GM12878 (cell line): ENCODE results near the gene GAGE2A. TPM values are rescaled to one million over a fixed set of nuclear protein-coding genes. Genes with fewer than 3 reads are reported as not detected.

Source experiments
- ATAC-seq: fragments of 200-7000 bp; cut with Tn5 transposase; 3 replicates; pipeline ENCODE4 v1.9.1; 2020; ENCODE audit warnings: mild to moderate bottlenecking, moderate library complexity
- BruUV-seq: library from RNA; stranded (reverse); fragments of 400-500 nt; replicated peaks from 2 replicates; lab custom pipeline; 2021; lab: Mats Ljungman, UMichigan
- CTCF ChIA-PET: fragments of 300-600 bp; sonication (Branson Sonifier 250); formaldehyde crosslinking; extraction: SDS; loops from one replicate; lab custom pipeline; 2021; ENCODE audit warnings: inconsistent platforms; lab: Yijun Ruan, JAX
- POLR2A ChIA-PET: fragments of 350-600 bp; formaldehyde crosslinking; extraction: SDS; loops from one replicate; lab custom pipeline; 2021; ENCODE audit warnings: inconsistent platforms; lab: Charles Lee
- RAD21 ChIA-PET: fragments of 300-600 bp; sonication (Branson Sonifier 250); formaldehyde crosslinking; loops from one replicate; lab custom pipeline; 2023; ENCODE audit warnings: antibody characterized with exemption; ENCODE audit not compliant: unreplicated experiment; lab: Charles Lee
- SMC1A ChIA-PET: fragments of 300-600 bp; sonication (Branson Sonifier 250); formaldehyde crosslinking; loops from one replicate; lab custom pipeline; 2023; ENCODE audit not compliant: unreplicated experiment, uncharacterized antibody; lab: Charles Lee
- DNase-seq: peaks from one replicate; pipeline ENCODE4 v3.0.0-alpha.2; 2011; ENCODE audit warnings: low read depth, low spot score
- FAIRE-seq: peaks from 3 replicates; lab custom pipeline; 2011; peaks lifted over from hg19 to GRCh38; lab: Jason Lieb, UNC
- H2AFZ ChIP-seq: 2 replicates; pipeline ENCODE4 v1.6.0; 2011; ENCODE audit warnings: low read depth, low read length, control low read depth; ENCODE audit not compliant: control insufficient read depth
- H3K27ac ChIP-seq: 2 replicates; pipeline ENCODE4 v1.5.1; 2011; ENCODE audit warnings: control low read depth; ENCODE audit not compliant: control insufficient read depth, insufficient read depth
- H3K27me3 ChIP-seq, 2 experiments: replicated peaks in 1 of 2; 2 replicates each; pipeline versions ENCODE4 v1.6.0 to v1.6.1; 2011; ENCODE audit warnings: low read length in 1 of 2; ENCODE audit not compliant: control insufficient read depth in 2 of 2, insufficient read depth in 2 of 2
- H3K36me3 ChIP-seq, 2 experiments: 2 replicates each; pipeline ENCODE4 v1.5.1; 2011; ENCODE audit warnings: low read length in 1 of 2; ENCODE audit not compliant: control insufficient read depth in 2 of 2, insufficient read depth in 2 of 2
- H3K4me1 ChIP-seq: 2 replicates; pipeline ENCODE4 v1.6.1; 2011; ENCODE audit warnings: mild to moderate bottlenecking, low read length, moderate library complexity, mixed read lengths; ENCODE audit not compliant: control insufficient read depth, insufficient read depth
- H3K4me2 ChIP-seq: 2 replicates; pipeline ENCODE4 v1.6.0; 2011; ENCODE audit warnings: control low read depth; ENCODE audit not compliant: control insufficient read depth, insufficient read depth
- H3K4me3 ChIP-seq: fragments of 200-600 bp; sonication (generic); 2 replicates; pipeline ENCODE4 v1.5.1; 2016
- H3K79me2 ChIP-seq: 2 replicates; pipeline ENCODE4 v1.6.0; 2011; ENCODE audit warnings: low read length; ENCODE audit not compliant: control insufficient read depth, insufficient read depth
- H3K9ac ChIP-seq: 2 replicates; pipeline ENCODE4 v1.8.0; 2011; ENCODE audit warnings: low read length, control low read depth, mixed read lengths; ENCODE audit not compliant: control insufficient read depth, insufficient read depth
- H3K9me3 ChIP-seq: replicated peaks from 3 replicates; pipeline ENCODE4 v1.5.1; 2011; ENCODE audit warnings: mild to moderate bottlenecking, low read length; ENCODE audit not compliant: control insufficient read depth, insufficient read depth
- H4K20me1 ChIP-seq: 2 replicates; pipeline ENCODE4 v1.6.0; 2011; ENCODE audit not compliant: control insufficient read depth, insufficient read depth
- KDM1A ChIP-seq: fragments of 200-600 bp; sonication (generic); IDR thresholded peaks from 2 replicates; pipeline ENCODE4 v1.6.1; 2016; ENCODE audit warnings: borderline replicate concordance
- NFYA ChIP-seq: IDR thresholded peaks from 2 replicates; pipeline ENCODE4 v1.6.1; 2011; ENCODE audit warnings: low read depth, mild to moderate bottlenecking, low read length, improper control_type of control experiment, borderline replicate concordance
- PML ChIP-seq: IDR thresholded peaks from 2 replicates; pipeline ENCODE4 v1.6.1; 2012; ENCODE audit warnings: low read length, inconsistent platforms
- POLR2AphosphoS5 ChIP-seq: IDR thresholded peaks from 2 replicates; pipeline ENCODE4 v1.6.1; 2011; ENCODE audit warnings: mild to moderate bottlenecking, low read length, inconsistent platforms
- RAD21 ChIP-seq: IDR thresholded peaks from 2 replicates; pipeline ENCODE4 v1.6.1; 2011; ENCODE audit warnings: mild to moderate bottlenecking, low read depth, low read length, moderate library complexity; ENCODE audit not compliant: insufficient read depth
- RB1 ChIP-seq: fragments of 450-650 bp; formaldehyde crosslinking; IDR thresholded peaks from 2 replicates; pipeline ENCODE4 v1.6.1; 2017; ENCODE audit warnings: mild to moderate bottlenecking, borderline replicate concordance
- SIN3A ChIP-seq: IDR thresholded peaks from 2 replicates; pipeline ENCODE4 v1.6.1; 2012; ENCODE audit warnings: low read depth, low read length, improper control_type of control experiment
- SMAD1 ChIP-seq: fragments of 450-650 bp; IDR thresholded peaks from 2 replicates; pipeline ENCODE4 v1.6.1; 2018; ENCODE audit warnings: mild to moderate bottlenecking, low read depth; ENCODE audit not compliant: partially characterized antibody
- WRNIP1 ChIP-seq: IDR thresholded peaks from 2 replicates; pipeline ENCODE4 v1.6.1; 2011; ENCODE audit warnings: low read depth, low read length, improper control_type of control experiment, borderline replicate concordance
- ZNF274 ChIP-seq: IDR thresholded peaks from one replicate; pipeline ENCODE4 v1.8.0; 2011; ENCODE audit not compliant: insufficient read length, insufficient read depth
- WGBS: methylation state at CpG from one replicate; pipeline ENCODE4 v1.1.6; 2016; ENCODE audit warnings: low lambda C conversion rate; ENCODE audit not compliant: insufficient replicate concordance, insufficient coverage; ENCODE audit errors: missing lambda C conversion rate; 5-methylcytosine and 5-hydroxymethylcytosine counted together
- in situ Hi-C: fragments of 300-500 bp; cut with MboI; formaldehyde crosslinking; loops from 9 replicates; pipeline ENCODE4 v1.14.3; 2018; ENCODE audit warnings: mixed read lengths
- intact Hi-C: fragments of 100-400 bp; cut with micrococcal nuclease; formaldehyde crosslinking; loops from one replicate; pipeline ENCODE4 v1.14.2; 2022; ENCODE audit not compliant: unreplicated experiment
- polyA plus RNA-seq, 11 experiments: library from polyadenylated mRNA; depleted of rRNA in 4 of 11; unstranded in 6 of 11; stranded (reverse) in 5 of 11; fragments of >200 nt; fragmentation: Nextera tagmentation in 4 of 11; fragmentation: Illumina TruSeq in 1 of 11; extraction: Ambion mirVana in 4 of 11; extraction: Trizol in 1 of 11; gene quantifications; 1 replicate in 1 of 11; 2 replicates in 10 of 11; pipeline versions ENCODE4 v1.2.1 to v1.2.3, GENCODE V29; 2011 to 2016; ENCODE audit warnings: inconsistent platforms in 2 of 11, missing spikeins in 2 of 11, low read depth in 1 of 11
- total RNA-seq, 4 experiments: library from RNA; depleted of rRNA in 3 of 4; stranded (reverse); fragments of >200 nt in 3 of 4; fragmentation: Illumina TruSeq in 1 of 4; extraction: Trizol in 1 of 4; gene quantifications; 2 replicates each; pipeline versions ENCODE4 v1.2.1 to v1.2.3, GENCODE V29; 2013 to 2021
- TF ChIP-seq, protein P1 (sequence below): fragments of 450-650 bp; formaldehyde crosslinking; IDR thresholded peaks from 2 replicates; pipeline ENCODE4 v1.4.0; 2022; ENCODE audit warnings: mild to moderate bottlenecking, moderate library complexity
- TF ChIP-seq, protein P2 (sequence below): IDR thresholded peaks from 2 replicates; pipeline ENCODE4 v1.6.1; 2012; ENCODE audit warnings: low read depth, low read length, improper control_type of control experiment
- TF ChIP-seq, protein P3 (sequence below): fragments of 450-650 bp; IDR thresholded peaks from 2 replicates; pipeline ENCODE4 v1.6.1; 2017; ENCODE audit warnings: mild to moderate bottlenecking
- TF ChIP-seq, protein P4 (sequence below): fragments of 450-650 bp; IDR thresholded peaks from 2 replicates; pipeline ENCODE4 v1.6.1; 2016; ENCODE audit warnings: mild to moderate bottlenecking

GAGE2A gene
- total and polyA plus RNA-seq, 10 of the 15 experiments (the other 5 are each of a cell fraction or from before 2014, with no cell fraction given), result 0.56 TPM; not detected in 9

DNA sequence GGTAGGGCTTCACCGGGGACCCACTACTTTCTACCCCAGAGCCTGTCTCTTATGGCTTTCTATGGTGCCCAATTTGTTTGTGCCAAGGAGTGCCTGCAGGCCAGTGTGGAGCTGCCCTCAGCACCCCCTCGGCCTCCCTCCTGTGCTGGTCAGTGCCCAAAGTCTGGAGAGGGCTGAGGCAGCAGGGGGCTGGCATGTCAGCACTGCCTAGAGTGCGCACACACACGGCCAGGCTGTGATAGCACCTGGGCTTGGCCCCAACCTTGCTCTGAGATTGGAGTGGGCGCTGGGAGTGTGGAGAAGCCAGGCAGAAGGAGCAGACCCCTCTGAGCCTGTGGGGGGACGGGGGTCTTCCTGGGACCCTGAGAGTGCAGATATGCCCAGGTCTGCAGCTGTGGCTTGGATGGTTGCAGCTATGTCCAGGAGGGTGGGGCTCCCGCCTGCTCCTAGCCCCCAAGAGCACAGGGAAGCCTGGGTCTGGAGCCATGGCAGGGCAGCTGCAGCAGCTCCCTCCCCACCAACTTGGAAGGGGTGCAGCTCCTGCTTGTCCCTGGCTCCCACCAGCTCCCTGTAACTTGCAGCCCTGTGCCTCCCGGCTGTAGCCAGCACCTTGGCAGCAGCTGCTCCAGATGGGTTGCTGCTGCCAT is 55.8 kb downstream of the GAGE2A start:
- Histone ChIP-seq H3K79me2 (no peaks in the 10 kb centered on the region), H3K4me2 (no peak overlapping the region), H3K27me3 (no peaks in the 10 kb centered on the region), H2AFZ (no peak overlapping the region), H3K27ac (no peak overlapping the region), H3K9me3 (no peaks in the 10 kb centered on the region), H3K4me3 (no peak overlapping the region), H3K4me1 (no peaks in the 10 kb centered on the region), H4K20me1 (no peaks in the 10 kb centered on the region), H3K9ac (no peak overlapping the region), H3K36me3 (no peaks in the 10 kb centered on the region)
- in situ Hi-C loops, result no loop called here
- FAIRE-seq (no peak), DNase-seq (no peak), ATAC-seq (no peak)
- POLR2A ChIA-PET, result no interaction called here
- WGBS, result 10% methylated on average over 7 of the region's 8 CpGs
- RAD21 ChIA-PET, result no interaction called here
- intact Hi-C loops, result no loop called here
- SMC1A ChIA-PET, result no interaction called here
- CTCF ChIA-PET, result no interaction called here
- no TSS peak for BruUV-seq
- TF ChIP-seq RB1, result no peak
- no peak for TF ChIP-seq WRNIP1
- TF ChIP-seq POLR2AphosphoS5, result no peak
- TF ChIP-seq SMAD1, result no peak
- TF ChIP-seq PML, result no peak
- TF ChIP-seq SIN3A, result no peak
- TF ChIP-seq, protein P1, sequence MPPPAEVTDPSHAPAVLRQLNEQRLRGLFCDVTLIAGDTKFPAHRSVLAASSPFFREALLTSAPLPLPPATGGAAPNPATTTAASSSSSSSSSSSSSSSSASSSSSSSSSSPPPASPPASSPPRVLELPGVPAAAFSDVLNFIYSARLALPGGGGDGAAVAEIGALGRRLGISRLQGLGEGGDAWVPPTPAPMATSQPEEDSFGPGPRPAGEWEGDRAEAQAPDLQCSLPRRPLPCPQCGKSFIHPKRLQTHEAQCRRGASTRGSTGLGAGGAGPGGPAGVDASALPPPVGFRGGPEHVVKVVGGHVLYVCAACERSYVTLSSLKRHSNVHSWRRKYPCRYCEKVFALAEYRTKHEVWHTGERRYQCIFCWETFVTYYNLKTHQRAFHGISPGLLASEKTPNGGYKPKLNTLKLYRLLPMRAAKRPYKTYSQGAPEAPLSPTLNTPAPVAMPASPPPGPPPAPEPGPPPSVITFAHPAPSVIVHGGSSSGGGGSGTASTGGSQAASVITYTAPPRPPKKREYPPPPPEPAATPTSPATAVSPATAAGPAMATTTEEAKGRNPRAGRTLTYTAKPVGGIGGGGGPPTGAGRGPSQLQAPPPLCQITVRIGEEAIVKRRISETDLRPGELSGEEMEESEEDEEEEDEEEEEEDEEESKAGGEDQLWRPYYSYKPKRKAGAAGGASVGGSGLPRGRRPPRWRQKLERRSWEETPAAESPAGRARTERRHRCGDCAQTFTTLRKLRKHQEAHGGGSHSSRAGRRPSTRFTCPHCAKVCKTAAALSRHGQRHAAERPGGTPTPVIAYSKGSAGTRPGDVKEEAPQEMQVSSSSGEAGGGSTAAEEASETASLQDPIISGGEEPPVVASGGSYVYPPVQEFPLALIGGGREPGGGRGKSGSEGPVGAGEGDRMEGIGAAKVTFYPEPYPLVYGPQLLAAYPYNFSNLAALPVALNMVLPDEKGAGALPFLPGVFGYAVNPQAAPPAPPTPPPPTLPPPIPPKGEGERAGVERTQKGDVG (CRISPR knock-in tag), result no peak
- no peak for TF ChIP-seq ZNF274
- no peak for TF ChIP-seq RAD21
- TF ChIP-seq, protein P2, sequence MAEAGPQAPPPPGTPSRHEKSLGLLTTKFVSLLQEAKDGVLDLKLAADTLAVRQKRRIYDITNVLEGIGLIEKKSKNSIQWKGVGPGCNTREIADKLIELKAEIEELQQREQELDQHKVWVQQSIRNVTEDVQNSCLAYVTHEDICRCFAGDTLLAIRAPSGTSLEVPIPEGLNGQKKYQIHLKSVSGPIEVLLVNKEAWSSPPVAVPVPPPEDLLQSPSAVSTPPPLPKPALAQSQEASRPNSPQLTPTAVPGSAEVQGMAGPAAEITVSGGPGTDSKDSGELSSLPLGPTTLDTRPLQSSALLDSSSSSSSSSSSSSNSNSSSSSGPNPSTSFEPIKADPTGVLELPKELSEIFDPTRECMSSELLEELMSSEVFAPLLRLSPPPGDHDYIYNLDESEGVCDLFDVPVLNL, result no peak
- TF ChIP-seq, protein P3, sequence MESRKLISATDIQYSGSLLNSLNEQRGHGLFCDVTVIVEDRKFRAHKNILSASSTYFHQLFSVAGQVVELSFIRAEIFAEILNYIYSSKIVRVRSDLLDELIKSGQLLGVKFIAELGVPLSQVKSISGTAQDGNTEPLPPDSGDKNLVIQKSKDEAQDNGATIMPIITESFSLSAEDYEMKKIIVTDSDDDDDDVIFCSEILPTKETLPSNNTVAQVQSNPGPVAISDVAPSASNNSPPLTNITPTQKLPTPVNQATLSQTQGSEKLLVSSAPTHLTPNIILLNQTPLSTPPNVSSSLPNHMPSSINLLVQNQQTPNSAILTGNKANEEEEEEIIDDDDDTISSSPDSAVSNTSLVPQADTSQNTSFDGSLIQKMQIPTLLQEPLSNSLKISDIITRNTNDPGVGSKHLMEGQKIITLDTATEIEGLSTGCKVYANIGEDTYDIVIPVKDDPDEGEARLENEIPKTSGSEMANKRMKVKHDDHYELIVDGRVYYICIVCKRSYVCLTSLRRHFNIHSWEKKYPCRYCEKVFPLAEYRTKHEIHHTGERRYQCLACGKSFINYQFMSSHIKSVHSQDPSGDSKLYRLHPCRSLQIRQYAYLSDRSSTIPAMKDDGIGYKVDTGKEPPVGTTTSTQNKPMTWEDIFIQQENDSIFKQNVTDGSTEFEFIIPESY, result no peak
- TF ChIP-seq KDM1A, result no peak
- TF ChIP-seq NFYA, result no peak
- TF ChIP-seq, protein P4, sequence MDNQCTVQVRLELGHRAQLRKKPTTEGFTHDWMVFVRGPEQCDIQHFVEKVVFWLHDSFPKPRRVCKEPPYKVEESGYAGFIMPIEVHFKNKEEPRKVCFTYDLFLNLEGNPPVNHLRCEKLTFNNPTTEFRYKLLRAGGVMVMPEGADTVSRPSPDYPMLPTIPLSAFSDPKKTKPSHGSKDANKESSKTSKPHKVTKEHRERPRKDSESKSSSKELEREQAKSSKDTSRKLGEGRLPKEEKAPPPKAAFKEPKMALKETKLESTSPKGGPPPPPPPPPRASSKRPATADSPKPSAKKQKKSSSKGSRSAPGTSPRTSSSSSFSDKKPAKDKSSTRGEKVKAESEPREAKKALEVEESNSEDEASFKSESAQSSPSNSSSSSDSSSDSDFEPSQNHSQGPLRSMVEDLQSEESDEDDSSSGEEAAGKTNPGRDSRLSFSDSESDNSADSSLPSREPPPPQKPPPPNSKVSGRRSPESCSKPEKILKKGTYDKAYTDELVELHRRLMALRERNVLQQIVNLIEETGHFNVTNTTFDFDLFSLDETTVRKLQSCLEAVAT, result no peak
